GM21447 (cell line): ENCODE results near the gene CADM1.

Experiments
- ATAC-seq: cut with Tn5 transposase; IDR thresholded peaks from one replicate; pipeline ENCODE4 v1.9.1; 2021; ENCODE audit not compliant: unreplicated experiment

The CADM1 gene

GRCh38 chr11:115515647-115516395 is 11.6 kb upstream of the CADM1 start:
- no peak for ATAC-seq

- ATAC-seq: no peak
Observed at GRCh38 chr11:115506954-115507675, 2.9 kb upstream of the CADM1 start.

GRCh38 chr11:115505175-115505574 is 960 bp upstream of the CADM1 start:
- no peak for ATAC-seq

- no peak for ATAC-seq
Observed at GRCh38 chr11:115503886-115504275, 334 bp downstream of the CADM1 start.

- ATAC-seq: no peak
Observed at GRCh38 chr11:115503083-115503885, 931 bp downstream of the CADM1 start.

- no peak for ATAC-seq
Observed at GRCh38 chr11:115502636-115503082, 1.6 kb downstream of the CADM1 start.

GRCh38 chr11:115501893-115502589 is 2.2 kb downstream of the CADM1 start:
- no peak for ATAC-seq

GRCh38 chr11:115501502-115501892 is 2.7 kb downstream of the CADM1 start:
- ATAC-seq: no peak

- ATAC-seq: no peak
Observed at GRCh38 chr11:115500547-115501501, 3.4 kb downstream of the CADM1 start.

- ATAC-seq: no peak
Observed at GRCh38 chr11:115499891-115500290, 4.3 kb downstream of the CADM1 start.

- ATAC-seq: no peak
Observed at GRCh38 chr11:115499241-115499799, 4.9 kb downstream of the CADM1 start.

GRCh38 chr11:115498354-115498753 is 5.9 kb downstream of the CADM1 start:
- no peak for ATAC-seq

GRCh38 chr11:115497303-115497702 is 6.9 kb downstream of the CADM1 start:
- ATAC-seq: no peak

- ATAC-seq: no peak
Observed at GRCh38 chr11:115496892-115497291, 7.3 kb downstream of the CADM1 start.

GRCh38 chr11:115493905-115494304 is 10.3 kb downstream of the CADM1 start:
- no peak for ATAC-seq

- no peak for ATAC-seq
Observed at GRCh38 chr11:115493488-115493887, 10.7 kb downstream of the CADM1 start.

GRCh38 chr11:115489466-115489865 is 14.7 kb downstream of the CADM1 start:
- no peak for ATAC-seq

- no peak for ATAC-seq
Observed at GRCh38 chr11:115488945-115489344, 15.3 kb downstream of the CADM1 start.

- ATAC-seq: no peak
Observed at GRCh38 chr11:115481528-115481927, 22.7 kb downstream of the CADM1 start.

GRCh38 chr11:115480611-115481010 is 23.6 kb downstream of the CADM1 start:
- no peak for ATAC-seq
